H1 (cell line): ENCODE results near the gene RASL10B. TPM values are rescaled to one million over a fixed set of nuclear protein-coding genes. Genes with fewer than 3 reads are reported as not detected.

Experiments
- CTCF ChIA-PET: fragments of 300-600 bp; sonication (Branson Sonifier 250); formaldehyde crosslinking; loops from one replicate; lab custom pipeline; 2021; ENCODE audit not compliant: partially characterized antibody; lab: Charles Lee
- POLR2A ChIA-PET: fragments of 300-600 bp; sonication (Branson Sonifier 250); formaldehyde crosslinking; loops from one replicate; lab custom pipeline; 2021; ENCODE audit warnings: inconsistent platforms; ENCODE audit not compliant: partially characterized antibody; lab: Charles Lee
- DNase-seq, 2 experiments: peaks; one replicate each; pipeline versions ENCODE4 v3.0.0 to v3.0.0-alpha.2; 2010 to 2022; ENCODE audit warnings: low spot score in 2 of 2, low read depth in 1 of 2, mixed read lengths in 1 of 2
- FAIRE-seq: peaks from 2 replicates; lab custom pipeline; 2011; peaks lifted over from hg19 to GRCh38; lab: Jason Lieb, UNC
- H2AFZ ChIP-seq: 2 replicates; pipeline ENCODE4 v1.8.1; 2012; ENCODE audit warnings: low read length, inconsistent platforms
- H2AK5ac ChIP-seq: 2 replicates; pipeline ENCODE4 v1.6.1; 2013; ENCODE audit warnings: low read depth, low read length
- H2BK120ac ChIP-seq: replicated peaks from 2 replicates; pipeline ENCODE3; 2013; ENCODE audit warnings: low read depth, low read length, inconsistent platforms
- H2BK12ac ChIP-seq: 2 replicates; pipeline ENCODE4 v1.6.1; 2013; ENCODE audit warnings: low read depth, low read length
- H2BK15ac ChIP-seq: 2 replicates; pipeline ENCODE4 v1.6.1; 2013; ENCODE audit warnings: low read length
- H2BK20ac ChIP-seq: 2 replicates; pipeline ENCODE4 v1.6.1; 2013; ENCODE audit warnings: low read length
- H2BK5ac ChIP-seq: 2 replicates; pipeline ENCODE4 v1.6.1; 2013; ENCODE audit warnings: low read depth, low read length
- H3K14ac ChIP-seq: 2 replicates; pipeline ENCODE4 v1.6.1; 2013; ENCODE audit warnings: inconsistent platforms; ENCODE audit not compliant: insufficient read length
- H3K18ac ChIP-seq: 2 replicates; pipeline ENCODE4 v1.6.1; 2013; ENCODE audit warnings: low read length; ENCODE audit errors: extremely low read depth
- H3K23ac ChIP-seq: 2 replicates; pipeline ENCODE4 v1.6.1; 2013; ENCODE audit warnings: inconsistent platforms; ENCODE audit not compliant: insufficient read length
- H3K23me2 ChIP-seq: 2 replicates; pipeline ENCODE4 v1.6.1; 2013; ENCODE audit warnings: low read depth, low read length
- H3K27ac ChIP-seq: 2 replicates; pipeline ENCODE4 v1.6.1; 2011; ENCODE audit warnings: low read depth, low read length, inconsistent platforms
- H3K27me3 ChIP-seq, 4 experiments: replicated peaks in 1 of 4; 1 replicate in 1 of 4; 2 replicates in 3 of 4; pipeline versions ENCODE4 v1.6.1 to v1.8.1; 2011 to 2013; ENCODE audit warnings: low read length in 3 of 4, mild to moderate bottlenecking in 3 of 4, inconsistent platforms in 2 of 4, mixed read lengths in 2 of 4, moderate library complexity in 1 of 4; ENCODE audit not compliant: control insufficient read depth in 3 of 4, insufficient read depth in 3 of 4; ENCODE audit errors: extremely low read depth in 1 of 4
- H3K36me3 ChIP-seq, 4 experiments: 2 replicates each; pipeline versions ENCODE4 v1.6.1 to v1.8.1; 2011 to 2013; ENCODE audit warnings: mild to moderate bottlenecking in 4 of 4, low read length in 3 of 4, moderate library complexity in 2 of 4, control low read depth in 1 of 4, inconsistent platforms in 1 of 4; ENCODE audit not compliant: insufficient read depth in 4 of 4, control insufficient read depth in 2 of 4
- H3K4ac ChIP-seq: replicated peaks from 2 replicates; pipeline ENCODE3; 2013; ENCODE audit warnings: low read length, low read depth, mixed read lengths, inconsistent platforms; ENCODE audit not compliant: insufficient read length
- H3K4me1 ChIP-seq, 4 experiments: replicated peaks in 1 of 4; 1 replicate in 1 of 4; 2 replicates in 3 of 4; pipeline versions ENCODE4 v1.6.1 to v1.8.1; 2011 to 2013; ENCODE audit warnings: low read length in 3 of 4, inconsistent platforms in 2 of 4, mixed read lengths in 1 of 4; ENCODE audit not compliant: insufficient read depth in 4 of 4, control insufficient read depth in 3 of 4
- H3K4me2 ChIP-seq, 2 experiments: 2 replicates each; pipeline versions ENCODE4 v1.6.1 to v1.8.1; 2011 to 2013; ENCODE audit warnings: low read depth in 2 of 2, low read length in 2 of 2, control low read depth in 1 of 2, inconsistent platforms in 1 of 2, mild to moderate bottlenecking in 1 of 2; ENCODE audit not compliant: insufficient read depth in 1 of 2
- H3K4me3 ChIP-seq, 4 experiments: fragments of 200-600, 300-600 bp in 1 of 4; sonication (generic), shearing (Covaris generic), sonication (Bioruptor Twin) in 1 of 4; 2 replicates each; pipeline versions ENCODE4 v1.5.1 to v1.8.1; 2011 to 2016; ENCODE audit warnings: low read length in 4 of 4, low read depth in 3 of 4, control low read depth in 2 of 4, inconsistent platforms in 2 of 4, mild to moderate bottlenecking in 2 of 4, mixed read lengths in 1 of 4, moderate library complexity in 1 of 4; ENCODE audit not compliant: insufficient read depth in 2 of 4; ENCODE audit errors: extremely low read depth in 1 of 4
- H3K56ac ChIP-seq: replicated peaks from 2 replicates; pipeline ENCODE3; 2013; ENCODE audit warnings: low read depth, mild to moderate bottlenecking, mixed read lengths, low read length, inconsistent platforms; ENCODE audit not compliant: insufficient read length
- H3K79me1 ChIP-seq: 2 replicates; pipeline ENCODE4 v1.6.1; 2013; ENCODE audit warnings: low read depth, low read length, control low read depth
- H3K79me2 ChIP-seq, 2 experiments: 2 replicates each; pipeline versions ENCODE4 v1.6.1 to v1.8.1; 2012 to 2013; ENCODE audit warnings: low read length in 2 of 2, mild to moderate bottlenecking in 2 of 2, inconsistent platforms in 1 of 2; ENCODE audit not compliant: insufficient read depth in 2 of 2, control insufficient read depth in 1 of 2
- H3K9ac ChIP-seq, 4 experiments: replicated peaks in 1 of 4; 1 replicate in 1 of 4; 2 replicates in 3 of 4; pipeline versions ENCODE4 v1.6.1 to v1.8.1; 2011 to 2013; ENCODE audit warnings: low read depth in 3 of 4, low read length in 3 of 4, control low read depth in 2 of 4, mild to moderate bottlenecking in 2 of 4, moderate library complexity in 2 of 4, inconsistent platforms in 1 of 4; ENCODE audit errors: extremely low read depth in 1 of 4
- H3K9me3 ChIP-seq, 2 experiments: 2 replicates each; pipeline versions ENCODE4 v1.6.1 to v1.8.1; 2012 to 2013; ENCODE audit warnings: mild to moderate bottlenecking in 2 of 2, moderate library complexity in 2 of 2, control low read depth in 1 of 2, inconsistent platforms in 1 of 2, low read depth in 1 of 2, low read length in 1 of 2, mixed read lengths in 1 of 2; ENCODE audit not compliant: insufficient read depth in 2 of 2
- H4K20me1 ChIP-seq, 2 experiments: replicated peaks in 1 of 2; 2 replicates each; pipeline versions ENCODE3 to v1.8.1; 2011 to 2013; ENCODE audit warnings: inconsistent platforms in 2 of 2, low read length in 2 of 2, mild to moderate bottlenecking in 1 of 2; ENCODE audit not compliant: insufficient read depth in 2 of 2, control insufficient read depth in 1 of 2
- H4K5ac ChIP-seq: 2 replicates; pipeline ENCODE4 v1.6.1; 2013; ENCODE audit warnings: low read length, low read depth, mixed read lengths, inconsistent platforms; ENCODE audit not compliant: insufficient read length
- H4K8ac ChIP-seq: 2 replicates; pipeline ENCODE4 v1.8.0; 2013; ENCODE audit warnings: mild to moderate bottlenecking, moderate library complexity, low read length, inconsistent platforms; ENCODE audit not compliant: insufficient read depth; ENCODE audit errors: extremely low read depth
- H4K91ac ChIP-seq: replicated peaks from 2 replicates; pipeline ENCODE3; 2013; ENCODE audit warnings: low read length, mixed read lengths, inconsistent platforms; ENCODE audit not compliant: insufficient read length
- CBX5 ChIP-seq: fragments of 300-800, 300-1000 bp; sonication (generic); IDR thresholded peaks from 2 replicates; pipeline ENCODE4 v1.7.1; 2016; ENCODE audit warnings: antibody characterized with exemption, low read length, low read depth
- KDM5A ChIP-seq: fragments of 200-600 bp; IDR thresholded peaks from 2 replicates; pipeline ENCODE4 v1.7.1; 2012; ENCODE audit warnings: mild to moderate bottlenecking, low read length, inconsistent platforms, mixed read lengths
- MAFK ChIP-seq: IDR thresholded peaks from 2 replicates; pipeline ENCODE4 v1.6.1; 2012; ENCODE audit warnings: low read depth, mild to moderate bottlenecking, improper control_type of control experiment, low read length
- NRF1 ChIP-seq: IDR thresholded peaks from 2 replicates; pipeline ENCODE4 v1.6.1; 2011; ENCODE audit warnings: mild to moderate bottlenecking, low read depth, low read length, improper control_type of control experiment
- RXRA ChIP-seq: IDR thresholded peaks from 2 replicates; pipeline ENCODE4 v1.6.1; 2011; ENCODE audit warnings: low read depth, mild to moderate bottlenecking, low read length, moderate library complexity; ENCODE audit not compliant: insufficient read depth
- SP2 ChIP-seq: IDR thresholded peaks from 2 replicates; pipeline ENCODE4 v1.6.1; 2012; ENCODE audit warnings: mild to moderate bottlenecking, low read length, inconsistent platforms
- SP4 ChIP-seq: IDR thresholded peaks from 2 replicates; pipeline ENCODE4 v1.6.1; 2012; ENCODE audit warnings: low read length, inconsistent platforms
- WGBS, 2 experiments: shearing (Covaris generic) in 1 of 2; methylation state at CpG; one replicate each; pipeline versions ENCODE4 v1.1.6 to v1.1.7; 2013 to 2015; ENCODE audit warnings: low lambda C conversion rate in 2 of 2, mixed read lengths in 2 of 2, inconsistent platforms in 1 of 2, low coverage in 1 of 2, missing lambda C conversion rate in 1 of 2; ENCODE audit not compliant: insufficient replicate concordance in 2 of 2, insufficient coverage in 1 of 2, insufficient read length in 1 of 2; ENCODE audit errors: extremely low coverage in 1 of 2, missing lambda C conversion rate in 1 of 2; 5-methylcytosine and 5-hydroxymethylcytosine counted together
- polyA plus RNA-seq, 7 experiments: library from polyadenylated mRNA; depleted of rRNA in 3 of 7; stranded (reverse) in 5 of 7; unstranded in 2 of 7; fragments of >200 nt in 5 of 7; fragments of 200-250 nt in 2 of 7; gene quantifications; 1 replicate in 5 of 7; 2 replicates in 1 of 7; 4 replicates in 1 of 7; pipeline versions ENCODE4 v1.2.1 to v1.2.3, GENCODE V29; 2011 to 2013; ENCODE audit warnings: missing spikeins in 2 of 7, mixed read lengths in 2 of 7
- total RNA-seq: library from RNA; stranded (reverse); fragmentation: NEBNext Ultra II Directional; extraction: Animal tissue kit (Norgen Biotek cat#: 25700); gene quantifications from 2 replicates; pipeline ENCODE4 v1.2.1, GENCODE V29; 2021

RASL10B gene
- total and polyA plus RNA-seq, 2 of the 8 experiments (the other 6 are each of a cell fraction or from before 2014, with no cell fraction given), result 17.5 to 22.8 TPM

DNA sequence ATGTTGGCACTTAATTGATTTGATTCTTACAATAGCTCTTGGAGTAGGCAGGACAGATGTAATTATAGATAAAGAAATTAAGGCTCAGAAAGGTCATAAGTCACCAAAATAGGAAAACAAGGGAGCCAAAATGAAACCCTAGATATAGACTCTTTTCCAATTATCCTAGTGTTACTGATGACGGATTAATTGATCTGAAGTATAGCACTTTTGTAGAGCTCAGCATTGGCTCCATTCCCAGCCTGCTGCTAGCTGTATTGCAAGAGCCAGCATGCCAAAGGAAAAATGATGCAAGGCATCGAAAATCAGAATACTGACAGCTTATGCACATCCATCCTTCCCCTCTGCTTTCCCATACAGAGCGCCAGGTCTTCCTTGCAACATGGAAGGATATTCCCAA lies 21.6 kb upstream of the RASL10B start:
- no peak overlapping the region for H3K9ac ChIP-seq
- no peak overlapping the region for H2BK15ac ChIP-seq
- no peak overlapping the region; the same call in 1 of the 2 replicates for H4K8ac ChIP-seq
- no peak overlapping the region for H3K4me2 ChIP-seq
- no peak overlapping the region for H4K91ac ChIP-seq
- H2BK5ac ChIP-seq, result no peak overlapping the region
- TF ChIP-seq SP4 (no peak), KDM5A (no peak), SP2 (no peak), RXRA (no peak), CBX5 (no peak), MAFK (no peak), NRF1 (no peak)
- no peaks in the 10 kb centered on the region for H3K9me3 ChIP-seq
- 97% methylated on average over 3 of the region's 3 CpGs; no CpG with 5 or more reads in 1 of the 2 experiments for WGBS, 2 experiments
- no peak overlapping the region for H2BK12ac ChIP-seq
- H3K79me2 ChIP-seq, result no peaks in the 10 kb centered on the region
- no peak overlapping the region for H3K27ac ChIP-seq
- peaks cover 0 to 25% (median 9%) of the 10 kb centered on the region in 4 experiments; a peak in 6 of 8 replicates for H3K36me3 ChIP-seq
- no peak overlapping the region for H4K5ac ChIP-seq
- no peak overlapping the region for H3K14ac ChIP-seq
- no peak overlapping the region for H2AK5ac ChIP-seq
- H3K4me1 ChIP-seq, result no peaks in the 10 kb centered on the region
- H3K23me2 ChIP-seq, result no peaks in the 10 kb centered on the region
- ChIA-PET CTCF (interaction anchor here (0.5 kb wide), 1 partner anchor 28 kb away, joined by 3 read pairs; no protein-coding TSS in a partner anchor), POLR2A (interaction anchor here (1.0 kb wide), 1 partner anchor 8 kb away, joined by 3 read pairs; no protein-coding TSS in a partner anchor)
- DNase-seq, result no peak
- H3K4me3 ChIP-seq, result no peak overlapping the region
- H3K18ac ChIP-seq, result no peak overlapping the region
- no peak overlapping the region for H2BK120ac ChIP-seq
- no peak overlapping the region for H2BK20ac ChIP-seq
- H4K20me1 ChIP-seq, result peaks cover 0 to 2% of the 10 kb centered on the region in 2 experiments
- H3K4ac ChIP-seq, result no peak overlapping the region
- no peak overlapping the region for H3K56ac ChIP-seq
- no peak overlapping the region for H2AFZ ChIP-seq
- H3K27me3 ChIP-seq, result no peaks in the 10 kb centered on the region
- no peak overlapping the region for H3K23ac ChIP-seq
- no peaks in the 10 kb centered on the region for H3K79me1 ChIP-seq
- no peak for FAIRE-seq
